Cerebellar cortex (tissue), 1 donor: ENCODE results near the gene SLAIN2.
A peak's percentile ranks its signal among the peaks of the same experiment; 100 is the strongest.

ENCODE experiments used
- DNase-seq: peaks from one replicate; pipeline ENCODE4 v3.0.0-alpha.2; 2015; ENCODE audit warnings: low spot score

SLAIN2 gene

DNA sequence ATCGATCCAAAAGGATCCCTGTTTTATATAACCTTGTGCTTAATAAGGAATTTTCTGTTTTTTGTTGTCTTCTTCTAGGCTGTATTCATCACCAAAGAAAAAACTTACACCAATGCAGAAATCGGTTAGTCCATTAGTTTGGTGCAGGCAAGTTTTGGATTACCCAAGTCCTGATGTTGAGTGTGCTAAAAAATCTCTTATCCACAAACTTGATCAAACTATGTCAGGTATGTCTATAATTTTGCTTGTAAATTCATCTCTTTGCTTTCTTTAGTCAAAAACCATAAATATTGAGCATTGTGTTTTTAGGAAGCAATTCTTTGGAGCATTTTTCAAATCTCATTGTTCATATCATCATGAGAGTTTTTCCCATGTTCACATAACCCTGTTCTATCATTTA, 28.4 kb downstream of the SLAIN2 start:
- DNase-seq = no peak

DNA sequence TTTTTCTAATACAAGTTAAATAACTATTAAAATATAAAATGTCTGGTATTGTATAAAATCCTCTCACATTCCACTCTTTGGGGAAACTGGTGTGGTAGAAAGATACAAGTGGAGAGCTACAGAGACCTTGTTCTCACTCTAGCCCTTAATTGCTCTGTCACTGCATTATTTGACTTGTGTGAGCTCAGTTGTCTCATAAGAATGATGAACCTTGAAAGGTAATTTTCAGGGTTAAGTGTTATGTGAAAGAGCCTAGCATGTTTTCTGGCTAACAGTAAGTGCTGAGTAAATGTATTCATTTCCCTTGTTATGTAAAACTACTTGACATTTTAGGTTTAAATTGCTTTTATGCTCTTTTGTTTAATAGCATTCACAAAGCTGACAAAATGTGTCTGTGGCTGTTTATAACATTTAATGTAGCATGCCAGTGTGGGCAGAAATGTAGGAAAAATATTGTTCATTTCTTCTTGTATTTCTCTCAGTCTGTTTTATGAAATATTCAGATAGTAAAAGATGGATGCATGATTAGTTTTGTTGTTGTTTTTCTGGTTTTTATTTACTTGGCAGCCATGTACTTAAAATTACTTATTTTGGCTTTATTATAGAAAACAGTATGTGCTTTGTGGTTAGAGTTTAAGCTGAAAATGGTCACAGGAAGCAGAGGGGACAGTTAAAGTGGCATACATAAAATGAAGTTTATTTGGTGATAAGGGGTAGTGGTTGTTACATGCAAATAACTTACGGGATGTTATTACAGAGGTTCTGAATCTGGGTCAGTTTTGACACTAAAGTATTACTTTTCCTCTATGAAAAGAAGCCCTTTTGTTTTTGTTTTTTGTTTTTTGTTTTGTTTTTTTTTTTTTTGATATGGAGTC, 29.2 kb downstream of the SLAIN2 start:
- no peak for DNase-seq

- no peak for DNase-seq
Measured at GRCh38 chr4:48372272-48372671, 30.9 kb downstream of the SLAIN2 start.

- no peak for DNase-seq
Measured at GRCh38 chr4:48375651-48376304, 34.4 kb downstream of the SLAIN2 start.

GRCh38 chr4:48379587-48380180, 38.4 kb downstream of the SLAIN2 start:
- no peak for DNase-seq

- DNase-seq = no peak
Measured at GRCh38 chr4:48380583-48381167, 39.3 kb downstream of the SLAIN2 start.

DNA sequence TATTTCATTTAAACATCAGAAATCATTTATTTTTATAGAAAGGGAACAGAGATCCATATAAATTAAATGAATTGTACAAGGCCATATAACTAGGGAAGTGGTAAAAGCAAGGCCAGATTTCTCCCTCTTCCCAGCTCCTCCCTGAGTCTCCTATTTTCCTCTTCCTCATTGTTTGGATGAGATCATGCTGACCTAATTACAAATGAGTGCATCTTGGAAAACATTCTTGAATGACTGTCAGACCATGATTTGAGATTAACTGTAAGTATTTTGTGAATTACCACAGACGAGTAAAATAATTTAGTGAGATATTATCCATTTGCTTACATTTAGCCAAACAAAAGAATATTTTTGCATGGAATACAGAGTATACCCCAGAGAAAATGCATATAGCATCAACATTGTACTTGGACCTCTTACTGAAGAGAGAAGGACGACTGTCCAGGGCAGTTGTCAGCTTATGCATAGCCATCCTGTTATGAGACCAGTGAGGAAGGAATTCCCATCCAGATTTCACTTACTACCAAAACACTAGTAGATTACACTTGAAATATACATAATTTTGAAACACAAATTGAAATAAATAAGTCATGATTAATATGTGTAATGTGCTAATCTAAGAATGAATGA, 47.3 kb downstream of the SLAIN2 start:
- DNase-seq = peak; percentile 87

DNA sequence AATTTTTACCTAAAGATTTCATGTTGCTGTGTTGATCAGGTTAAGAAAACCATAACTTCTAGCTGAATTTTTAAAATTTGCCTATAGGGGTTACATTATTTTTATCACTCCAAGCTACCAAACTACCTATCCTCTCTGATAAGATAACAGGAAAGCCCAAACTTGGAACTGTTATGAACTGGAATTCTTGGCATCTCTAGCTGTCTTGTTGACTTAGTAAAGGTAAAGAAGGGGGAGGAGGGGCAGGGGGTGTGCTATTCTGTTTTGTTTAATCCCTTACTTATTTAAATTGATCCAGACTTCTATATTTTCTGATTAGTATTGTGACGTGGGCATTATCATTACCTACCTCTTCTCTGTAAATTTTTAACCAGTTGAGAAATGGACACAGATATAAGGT, 54.7 kb downstream of the SLAIN2 start:
- no peak for DNase-seq

DNA sequence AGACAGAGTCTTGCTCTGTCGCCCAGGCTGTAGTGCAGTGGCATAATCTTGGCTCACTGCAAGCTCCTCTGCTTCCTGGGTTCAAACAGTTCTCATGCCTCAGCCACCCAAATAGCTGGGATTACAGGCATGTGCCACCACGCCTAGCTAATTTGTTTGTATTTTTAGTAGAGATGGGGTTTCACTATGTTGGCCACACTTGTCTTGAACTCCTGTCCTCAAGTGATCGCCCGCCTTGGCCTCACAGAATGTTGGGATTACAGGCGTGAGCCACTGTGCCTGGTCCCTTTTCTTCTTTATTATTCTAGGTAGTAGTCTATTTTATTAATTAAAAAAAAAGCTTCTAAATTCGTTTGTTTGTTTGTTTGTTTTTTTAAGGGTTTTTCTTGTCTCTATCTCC, 59.1 kb downstream of the SLAIN2 start:
- DNase-seq = no peak

DNA sequence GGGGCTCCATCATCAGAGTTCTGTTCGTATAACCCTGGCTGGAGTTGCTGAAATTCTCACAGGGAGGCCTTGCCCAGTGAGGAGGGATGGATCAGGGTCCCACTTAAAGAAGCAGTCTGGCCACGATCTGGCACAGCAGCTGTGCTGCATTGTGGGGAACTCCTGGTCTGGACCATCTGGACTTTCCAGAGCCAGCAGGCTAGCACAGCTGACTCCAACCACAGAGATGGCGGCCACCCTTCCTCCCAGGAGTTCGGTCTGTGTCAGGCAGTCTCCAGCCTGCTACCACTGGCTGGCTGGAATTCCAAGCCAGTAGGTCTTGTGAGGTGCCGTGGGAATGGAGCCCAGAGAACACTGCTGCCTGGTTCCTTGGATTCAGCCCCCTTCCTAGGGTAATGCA, 62.0 kb downstream of the SLAIN2 start:
- no peak for DNase-seq

DNA sequence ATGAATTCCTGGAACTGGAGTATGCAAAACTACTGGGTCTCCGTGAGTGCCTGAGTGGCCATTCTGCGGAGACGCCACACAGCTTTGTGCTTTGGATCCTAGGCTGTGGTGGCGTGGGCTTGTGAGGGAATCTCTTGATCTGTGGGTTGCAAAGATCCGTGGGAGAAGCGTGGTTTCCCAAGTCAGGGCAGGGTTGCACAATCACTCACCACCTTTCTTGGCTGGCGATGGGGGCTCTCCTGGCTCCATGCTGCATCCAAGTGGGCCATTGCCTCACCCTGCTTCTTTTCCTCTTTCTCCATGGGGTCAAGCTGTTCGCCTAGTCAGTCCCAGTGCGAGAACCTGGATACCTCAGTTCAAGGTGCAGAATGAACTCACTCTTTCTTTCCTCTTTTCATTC, 62.5 kb downstream of the SLAIN2 start:
- DNase-seq = no peak

DNA sequence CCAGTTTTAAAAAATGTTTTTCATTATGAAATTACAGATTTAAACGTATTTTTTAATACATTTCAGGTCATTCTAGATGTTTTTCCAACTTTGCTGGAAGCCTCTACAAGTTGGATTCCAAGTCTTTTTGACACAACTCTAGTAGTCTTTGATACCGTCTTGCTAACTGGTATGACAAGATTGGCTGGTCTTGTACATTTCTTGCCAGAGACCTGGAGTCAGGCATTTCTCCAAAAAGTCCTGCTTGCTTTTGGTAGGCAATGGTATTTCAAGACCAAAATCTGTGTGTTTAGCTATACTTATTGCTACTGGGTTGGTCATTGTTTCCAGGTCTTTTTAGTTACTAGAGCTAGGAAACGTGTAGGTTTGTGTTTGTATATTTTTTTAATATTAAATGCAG, 64.6 kb downstream of the SLAIN2 start:
- DNase-seq = no peak

- no peak for DNase-seq
Measured at GRCh38 chr4:48409203-48409602, 67.9 kb downstream of the SLAIN2 start.

DNA sequence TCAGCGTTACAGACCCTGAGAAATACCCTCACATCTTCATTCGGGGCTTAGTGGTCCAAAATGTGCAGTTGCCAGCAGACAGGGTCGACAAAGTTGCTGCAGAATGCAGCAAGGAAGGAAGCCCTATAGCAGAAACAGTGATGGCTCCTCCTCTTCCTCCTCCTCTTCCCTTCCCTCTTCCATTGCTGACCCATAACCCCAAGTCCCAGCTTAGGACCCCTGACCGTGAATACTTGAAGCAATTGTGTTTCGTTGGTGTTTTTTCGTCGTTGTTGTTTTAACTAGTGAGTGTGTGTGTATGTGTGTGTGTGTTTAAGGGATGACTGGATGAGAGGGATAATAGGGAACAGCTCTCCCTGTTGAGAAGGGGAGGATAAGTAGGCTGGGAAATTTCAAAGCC, 69.5 kb downstream of the SLAIN2 start:
- no peak for DNase-seq

- no peak for DNase-seq
Measured at GRCh38 chr4:48420144-48420543, 78.8 kb downstream of the SLAIN2 start.

- DNase-seq = no peak
Measured at GRCh38 chr4:48421101-48421500, 79.8 kb downstream of the SLAIN2 start.

- no peak for DNase-seq
Measured at GRCh38 chr4:48428926-48429325, 87.6 kb downstream of the SLAIN2 start.

DNA sequence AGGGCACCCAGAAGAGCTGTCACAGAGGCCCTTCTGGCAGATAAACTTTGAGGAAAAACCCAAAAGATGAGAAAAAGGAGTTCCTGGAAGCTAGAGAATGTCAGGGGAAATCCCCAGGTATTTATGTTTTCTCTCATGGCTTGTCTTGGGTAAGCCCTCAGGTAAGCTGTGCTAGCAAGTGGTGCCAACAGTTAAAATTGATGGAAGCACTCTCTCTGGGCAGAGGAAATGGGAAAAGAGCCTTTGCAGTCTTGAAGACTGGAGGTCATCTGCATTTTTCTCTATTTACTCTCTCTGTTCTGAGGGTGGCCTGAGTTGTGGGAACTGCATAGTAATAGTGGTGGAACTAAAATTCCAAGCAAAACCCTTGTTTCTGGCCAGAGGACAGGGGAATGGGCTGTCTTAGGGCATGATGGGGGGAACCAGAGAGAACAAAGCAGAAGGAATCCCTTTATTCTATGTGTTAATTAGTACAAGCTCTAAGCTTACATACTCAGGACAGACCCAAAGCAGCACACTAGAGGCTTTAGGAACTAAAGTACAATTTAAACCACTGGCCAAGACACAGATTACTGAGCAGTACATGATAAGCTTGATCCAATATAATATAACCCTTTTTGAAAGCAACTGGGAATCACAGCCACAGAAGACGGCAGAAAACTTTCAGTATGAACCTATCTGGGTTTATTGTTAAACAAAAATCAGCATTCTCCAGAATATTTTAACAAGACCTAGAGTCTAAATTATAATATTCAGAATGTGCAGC, 88.6 kb downstream of the SLAIN2 start:
- no peak for DNase-seq

DNA sequence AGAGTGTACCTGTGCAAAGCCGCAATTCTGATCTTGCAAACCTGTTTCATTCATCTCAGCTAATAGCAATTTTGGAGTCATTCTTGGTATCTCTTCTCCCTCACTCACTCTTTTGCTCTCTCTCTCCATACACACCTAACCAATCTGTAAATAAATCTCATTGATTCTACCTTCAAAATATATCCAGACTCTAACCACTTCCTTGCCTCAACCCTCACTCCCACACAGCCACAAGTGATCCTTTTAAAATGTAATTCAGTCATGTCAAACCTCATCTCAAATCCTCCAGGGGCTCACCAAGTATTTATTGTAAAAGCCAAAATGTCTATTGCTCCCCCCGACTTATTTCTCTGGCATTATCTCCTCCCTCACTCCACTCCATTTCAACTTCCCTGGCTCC, 90.1 kb downstream of the SLAIN2 start:
- DNase-seq = no peak

DNA sequence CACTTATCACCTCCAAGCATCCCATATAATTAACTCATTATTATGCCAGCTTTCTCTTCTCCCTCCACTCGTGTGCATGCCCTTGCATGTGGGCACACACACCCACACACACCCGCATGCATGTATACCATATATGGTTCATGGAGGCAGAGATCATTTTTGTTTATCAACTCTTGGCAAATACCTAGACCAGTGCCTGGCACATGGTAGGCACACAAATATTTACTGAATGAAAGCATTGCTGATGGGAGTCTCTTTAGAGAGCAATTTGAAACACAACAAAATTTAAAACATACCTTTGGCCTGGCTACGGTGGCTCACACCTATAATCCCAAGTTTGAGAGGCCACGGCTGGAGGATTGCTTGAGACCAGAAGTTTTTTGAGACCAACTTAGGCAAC, 90.7 kb downstream of the SLAIN2 start:
- DNase-seq = no peak

DNA sequence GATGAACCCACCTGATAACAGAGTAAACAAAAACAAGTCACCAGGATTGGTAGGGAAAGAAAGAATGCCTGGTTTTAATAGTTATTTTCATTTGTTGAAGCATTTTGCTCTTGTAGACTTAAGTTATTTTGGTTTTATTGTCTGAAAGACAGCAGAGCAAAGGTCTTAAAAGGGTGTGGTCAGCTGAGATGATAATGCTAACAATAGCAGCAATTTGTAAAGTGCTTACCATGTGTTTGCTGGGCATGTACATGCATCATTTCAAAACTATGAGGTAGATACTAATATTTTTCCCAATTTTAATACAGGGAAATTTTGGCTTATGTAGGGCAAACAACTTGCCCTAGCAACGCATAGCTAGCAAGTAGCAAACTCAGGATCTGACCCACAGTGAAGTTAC, 95.0 kb downstream of the SLAIN2 start:
- DNase-seq = no peak

DNA sequence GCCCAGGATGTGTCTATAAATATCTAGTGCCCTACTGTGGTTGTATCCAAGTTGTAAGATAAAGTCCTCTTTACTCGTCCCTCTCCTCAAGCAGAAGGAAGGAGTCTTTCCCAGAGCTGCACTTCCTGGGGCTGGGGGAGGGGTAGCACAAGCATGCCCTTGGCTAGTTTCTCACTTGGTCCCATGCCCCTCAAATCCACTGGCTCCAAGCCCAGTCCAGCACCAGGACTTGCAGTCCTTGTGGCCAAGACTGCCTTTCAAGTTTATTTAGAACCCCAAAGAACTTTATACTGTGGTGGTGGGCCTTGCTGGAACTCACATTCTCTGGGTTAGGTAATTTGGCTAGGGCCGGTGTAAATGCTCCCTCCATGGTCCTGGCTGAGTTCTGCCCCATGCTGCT, 98.7 kb downstream of the SLAIN2 start:
- DNase-seq = no peak
